Epithelial cell of proximal tubule (primary cell): ENCODE data around the gene SP110. TPM values are rescaled to one million over a fixed set of nuclear protein-coding genes. Genes with fewer than 3 reads are reported as not detected.

Experiments used
- DNase-seq: peaks from one replicate; pipeline ENCODE4 v3.0.0-alpha.2; 2011; ENCODE audit warnings: low read depth
- H3K4me3 ChIP-seq: 2 replicates; pipeline ENCODE4 v1.5.1; 2011; ENCODE audit warnings: low read depth, mild to moderate bottlenecking, low read length
- total RNA-seq: library from RNA; depleted of rRNA; stranded (reverse); fragments of >200 nt; gene quantifications from 2 replicates; pipeline ENCODE4 v1.2.3, GENCODE V29; 2015
- TF ChIP-seq, protein P1 (sequence below): conservative IDR thresholded peaks from 2 replicates; pipeline ENCODE4 v1.5.1; 2012; ENCODE audit warnings: low read depth, mild to moderate bottlenecking, low read length

Gene SP110
- total RNA-seq, 1 donor from 2014 or later = 10.1 TPM

DNA sequence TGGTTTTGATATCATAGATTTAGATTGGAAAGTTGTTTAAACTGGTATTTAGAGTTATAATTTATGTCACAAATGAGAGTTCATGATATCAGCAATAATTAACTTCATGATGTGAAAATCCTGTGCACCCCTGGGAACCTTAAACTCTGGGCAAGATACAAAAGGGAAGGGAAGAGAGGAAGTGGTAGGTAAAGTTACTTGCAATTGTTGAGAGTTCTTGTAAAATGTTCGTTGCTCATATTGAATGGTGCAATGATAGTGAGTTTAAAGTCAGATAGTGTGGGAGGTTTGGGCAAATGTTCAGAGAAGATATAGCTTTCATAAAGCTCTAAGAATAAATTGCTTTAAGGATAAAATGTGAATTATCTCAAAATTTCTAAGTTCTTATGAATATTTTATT is 75.4 kb downstream of the SP110 start:
- TF ChIP-seq, protein P1, sequence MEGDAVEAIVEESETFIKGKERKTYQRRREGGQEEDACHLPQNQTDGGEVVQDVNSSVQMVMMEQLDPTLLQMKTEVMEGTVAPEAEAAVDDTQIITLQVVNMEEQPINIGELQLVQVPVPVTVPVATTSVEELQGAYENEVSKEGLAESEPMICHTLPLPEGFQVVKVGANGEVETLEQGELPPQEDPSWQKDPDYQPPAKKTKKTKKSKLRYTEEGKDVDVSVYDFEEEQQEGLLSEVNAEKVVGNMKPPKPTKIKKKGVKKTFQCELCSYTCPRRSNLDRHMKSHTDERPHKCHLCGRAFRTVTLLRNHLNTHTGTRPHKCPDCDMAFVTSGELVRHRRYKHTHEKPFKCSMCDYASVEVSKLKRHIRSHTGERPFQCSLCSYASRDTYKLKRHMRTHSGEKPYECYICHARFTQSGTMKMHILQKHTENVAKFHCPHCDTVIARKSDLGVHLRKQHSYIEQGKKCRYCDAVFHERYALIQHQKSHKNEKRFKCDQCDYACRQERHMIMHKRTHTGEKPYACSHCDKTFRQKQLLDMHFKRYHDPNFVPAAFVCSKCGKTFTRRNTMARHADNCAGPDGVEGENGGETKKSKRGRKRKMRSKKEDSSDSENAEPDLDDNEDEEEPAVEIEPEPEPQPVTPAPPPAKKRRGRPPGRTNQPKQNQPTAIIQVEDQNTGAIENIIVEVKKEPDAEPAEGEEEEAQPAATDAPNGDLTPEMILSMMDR = no peak

DNA sequence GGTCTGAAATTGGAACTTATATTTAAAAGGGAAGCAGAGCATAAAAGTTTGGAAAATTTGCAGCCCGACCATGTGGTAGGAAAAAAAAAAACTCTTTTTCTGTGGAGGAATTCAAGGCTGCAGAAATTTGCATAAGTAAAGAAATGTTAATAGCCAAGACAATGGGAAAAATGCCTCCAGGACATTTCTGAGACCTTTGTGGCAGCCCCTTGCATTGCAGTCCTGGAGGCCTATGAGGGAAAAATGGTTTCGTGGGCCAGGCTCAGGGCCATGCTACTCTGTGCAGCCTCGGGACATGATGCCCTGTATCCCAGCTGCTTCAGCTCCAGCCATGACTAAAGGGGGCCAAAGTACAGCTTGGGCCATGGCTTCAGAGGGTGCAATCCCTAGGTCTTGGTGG is 79.1 kb downstream of the SP110 start:
- TF ChIP-seq, protein P1 = no peak
- no peak for DNase-seq
- H3K4me3 ChIP-seq = no peak overlapping the region

More for the DNA sequence above, 75.4 kb downstream of the SP110 start:
- no peak for DNase-seq
- H3K4me3 ChIP-seq = no peak overlapping the region

DNA sequence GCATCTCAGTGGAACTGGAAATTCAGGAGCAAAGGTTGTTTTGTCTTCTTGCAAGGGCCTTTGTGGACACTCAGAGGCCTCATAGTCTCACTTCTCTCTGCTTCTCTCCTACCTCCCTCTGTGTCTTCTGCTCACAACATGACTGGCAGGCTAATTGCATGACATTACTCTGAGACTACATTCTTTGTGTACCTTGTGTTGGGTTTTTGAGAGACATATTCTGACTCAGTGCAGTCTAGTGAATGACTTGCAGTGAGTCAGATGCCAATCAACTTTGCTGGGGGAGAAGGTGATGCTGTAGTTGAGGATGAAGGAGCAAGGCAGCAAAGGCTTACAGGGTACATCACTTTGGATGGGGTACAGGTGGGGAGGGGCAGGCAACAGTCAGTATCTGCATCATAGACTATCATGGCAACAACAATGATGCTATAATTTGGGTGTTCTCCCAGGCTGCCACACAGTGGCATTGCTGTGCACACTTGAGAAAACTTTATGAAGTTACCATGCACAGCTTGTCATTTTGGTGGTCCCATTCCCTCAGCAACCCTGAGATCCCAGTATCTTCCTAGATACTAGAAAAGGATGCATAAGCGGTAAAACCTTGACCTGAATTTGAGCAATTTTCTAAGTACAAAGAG is 81.8 kb downstream of the SP110 start:
- H3K4me3 ChIP-seq = no peak overlapping the region
- DNase-seq = no peak
- TF ChIP-seq, protein P1 = peak; percentile 7

DNA sequence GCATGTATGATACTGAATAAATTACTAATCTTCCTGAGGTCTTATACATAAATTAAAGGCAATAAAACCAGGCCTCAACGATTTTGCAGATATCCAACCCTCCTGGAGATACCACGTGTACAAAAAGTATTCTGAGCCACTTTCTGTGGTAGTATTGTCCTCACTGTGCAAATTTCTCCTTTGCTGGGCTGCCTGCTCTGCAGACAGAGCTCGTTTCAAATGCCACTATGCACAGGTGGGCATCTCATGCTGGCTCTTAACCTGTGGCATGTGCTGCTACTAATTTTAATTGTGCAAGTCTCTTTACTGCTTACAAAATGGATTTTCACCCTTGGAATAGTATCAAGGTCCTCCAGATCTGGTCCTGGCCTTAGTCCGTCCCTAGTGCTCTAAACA is 84.7 kb downstream of the SP110 start:
- TF ChIP-seq, protein P1 = no peak

DNA sequence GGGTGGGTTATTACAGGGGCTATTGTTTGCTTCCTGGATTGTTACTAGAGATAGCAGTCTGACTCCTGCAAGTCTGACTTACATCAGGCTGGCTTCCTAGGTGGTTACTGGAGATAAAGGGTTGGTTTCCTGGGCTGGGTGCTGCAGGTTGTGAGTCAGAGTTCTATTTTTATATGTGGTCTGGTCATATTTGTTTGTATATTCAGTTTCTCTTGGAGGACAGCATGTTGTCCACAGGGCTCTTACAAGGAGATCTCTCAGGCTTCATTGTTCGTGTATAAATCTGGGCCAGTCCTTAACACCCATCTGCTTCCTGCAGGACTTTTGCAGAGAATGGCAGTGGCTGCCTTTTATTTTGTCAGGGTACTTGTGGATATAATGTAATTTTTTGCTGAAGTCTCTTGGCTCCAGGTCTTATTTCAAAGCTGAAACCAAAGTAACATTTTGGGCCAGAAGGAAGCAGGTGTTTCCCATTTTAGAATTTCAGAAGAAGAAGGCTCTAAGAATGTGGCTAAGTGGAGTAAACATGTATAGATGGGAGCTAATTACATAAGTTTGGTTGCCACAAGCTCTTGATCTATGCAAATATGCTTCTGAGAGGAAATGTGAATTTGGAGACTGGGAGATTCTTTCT is 85.2 kb downstream of the SP110 start:
- TF ChIP-seq, protein P1 = no peak
- no peak overlapping the region for H3K4me3 ChIP-seq
- no peak for DNase-seq

More for the DNA sequence above, 84.7 kb downstream of the SP110 start:
- no peak overlapping the region for H3K4me3 ChIP-seq
- DNase-seq = no peak

DNA sequence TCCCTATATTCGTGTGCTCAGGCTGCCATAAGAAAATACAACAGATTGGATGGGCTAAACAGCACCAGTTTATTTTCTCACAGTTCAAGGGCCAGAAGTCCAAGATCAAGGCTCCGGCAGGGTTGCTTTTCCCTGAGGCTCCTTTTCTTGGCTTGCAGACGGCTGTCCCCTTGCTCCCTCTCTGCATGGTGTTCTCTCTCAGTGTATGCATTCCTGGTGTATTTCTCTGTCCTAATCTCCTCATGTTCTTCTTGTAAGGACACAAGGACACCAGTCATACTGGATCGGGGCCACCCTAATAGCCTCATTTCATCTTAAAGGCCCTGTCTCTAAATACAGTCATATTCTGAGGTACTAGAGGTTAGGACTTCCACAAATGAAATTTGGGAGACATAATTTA is 88.4 kb downstream of the SP110 start:
- H3K4me3 ChIP-seq = no peak overlapping the region
- TF ChIP-seq, protein P1 = no peak
- no peak for DNase-seq
